A549 (cell line): ENCODE results near the gene ZEB1. TPM values are rescaled to one million over a fixed set of nuclear protein-coding genes. Genes with fewer than 3 reads are reported as not detected.

Source experiments
- ATAC-seq, 2 experiments: fragments of 200-7000 bp in 1 of 2; fragments of >200 bp in 1 of 2; cut with Nextera tagmentation in 1 of 2; cut with Tn5 transposase in 1 of 2; 3 replicates each; pipeline versions ENCODE4 v1.8.0 to v1.9.1; 2018 to 2020; ENCODE audit warnings: mild to moderate bottlenecking in 1 of 2, moderate library complexity in 1 of 2
- CTCF ChIA-PET: fragments of 300-600 bp; sonication (Branson Sonifier 250); formaldehyde crosslinking; extraction: SDS; loops from one replicate; lab custom pipeline; 2021; ENCODE audit warnings: antibody characterized with exemption, inconsistent platforms; lab: Yijun Ruan, JAX
- POLR2A ChIA-PET: fragments of 350-600 bp; formaldehyde crosslinking; extraction: SDS; loops from one replicate; lab custom pipeline; 2021; ENCODE audit warnings: antibody characterized with exemption, inconsistent platforms; lab: Yijun Ruan, JAX
- DNase-seq, 2 experiments: peaks; one replicate each; pipeline versions ENCODE4 v3.0.0 to v3.0.0-alpha.2; 2011 to 2016; ENCODE audit warnings: low read depth in 1 of 2, low spot score in 1 of 2
- FAIRE-seq: peaks from 2 replicates; lab custom pipeline; 2011; peaks lifted over from hg19 to GRCh38; lab: Jason Lieb, UNC
- H3K27ac ChIP-seq, 2 experiments: fragments of >200 bp; sonication (Bioruptor Twin); formaldehyde crosslinking; 3 replicates each; pipeline ENCODE4 v1.5.1; 2016 to 2017
- H3K4me1 ChIP-seq: fragments of >200 bp; sonication (Bioruptor Twin); formaldehyde crosslinking; 3 replicates; pipeline ENCODE4 v1.6.1; 2016
- H3K4me2 ChIP-seq: fragments of >200 bp; sonication (Bioruptor Twin); formaldehyde crosslinking; 3 replicates; pipeline ENCODE4 v1.6.1; 2016
- H3K4me3 ChIP-seq: fragments of >200 bp; sonication (Bioruptor Twin); formaldehyde crosslinking; 3 replicates; pipeline ENCODE4 v1.5.1; 2016
- H3K9me3 ChIP-seq: fragments of >200 bp; sonication (Bioruptor Twin); formaldehyde crosslinking; 3 replicates; pipeline ENCODE4 v1.6.1; 2016
- CTCF ChIP-seq: fragments of >200 bp; sonication (Bioruptor Twin); formaldehyde crosslinking; IDR thresholded peaks from 3 replicates; pipeline ENCODE4 v1.5.1; 2016
- FOSL2 ChIP-seq, 2 experiments: fragments of 450-650 bp in 1 of 2; fragments of >200 bp in 1 of 2; sonication (Bioruptor Twin) in 1 of 2; formaldehyde crosslinking; IDR thresholded peaks; 2 replicates each; pipeline versions ENCODE4 v1.5.0 to v1.6.1; 2016 to 2020; ENCODE audit warnings: mild to moderate bottlenecking in 1 of 2, moderate library complexity in 1 of 2
- HDAC2 ChIP-seq: fragments of 200-600 bp; sonication (generic); IDR thresholded peaks from 2 replicates; pipeline ENCODE4 v1.6.1; 2016
- JUN ChIP-seq, 2 experiments: fragments of >200 bp; sonication (Bioruptor Twin); formaldehyde crosslinking; IDR thresholded peaks; 2 replicates in 1 of 2; 3 replicates in 1 of 2; pipeline ENCODE4 v1.6.1; 2016 to 2017
- PHF8 ChIP-seq: fragments of 200-600 bp; sonication (generic); IDR thresholded peaks from 2 replicates; pipeline ENCODE4 v1.6.1; 2016; ENCODE audit warnings: low read depth, mild to moderate bottlenecking, antibody characterized with exemption, moderate library complexity, borderline replicate concordance
- POLR2A ChIP-seq: IDR thresholded peaks from 2 replicates; pipeline ENCODE4 v1.6.1; 2012; ENCODE audit warnings: mild to moderate bottlenecking, low read length
- RAD21 ChIP-seq, 2 experiments: fragments of >200 bp in 1 of 2; sonication (Bioruptor Twin) in 1 of 2; formaldehyde crosslinking in 1 of 2; IDR thresholded peaks in 1 of 2; conservative IDR thresholded peaks in 1 of 2; 2 replicates in 1 of 2; 3 replicates in 1 of 2; pipeline ENCODE4 v1.6.1; 2012 to 2018; ENCODE audit warnings: inconsistent platforms in 1 of 2
- SMC3 ChIP-seq: fragments of >200 bp; sonication (Bioruptor Twin); formaldehyde crosslinking; IDR thresholded peaks from 3 replicates; pipeline ENCODE4 v1.6.1; 2018; ENCODE audit warnings: inconsistent platforms
- WGBS: methylation state at CpG from one replicate; pipeline ENCODE4 v1.1.6; 2017; ENCODE audit errors: missing lambda C conversion rate; 5-methylcytosine and 5-hydroxymethylcytosine counted together
- polyA plus RNA-seq, 4 experiments: library from polyadenylated mRNA; depleted of rRNA in 3 of 4; stranded (reverse); fragments of >200 nt; fragmentation: RNase III in 1 of 4; extraction: RNeasy Plus Mini Kit Qiagen cat#74134 plus additional on column Dnase treatment in 1 of 4; gene quantifications; 2 replicates in 3 of 4; 3 replicates in 1 of 4; pipeline ENCODE4 v1.2.3, GENCODE V29; 2011 to 2017
- TF ChIP-seq, protein P1 (sequence below): fragments of 250-450 bp; sonication (Bioruptor Pico); IDR thresholded peaks from 2 replicates; pipeline ENCODE4 v1.5.0; 2020; ENCODE audit warnings: low read depth, mild to moderate bottlenecking, moderate library complexity
- TF ChIP-seq, protein P2 (sequence below): IDR thresholded peaks from 2 replicates; pipeline ENCODE4 v1.6.1; 2012

Gene ZEB1
- polyA plus RNA-seq, 2 of the 4 experiments (the other 2 are of a cell fraction): 8.1 to 23.8 TPM

DNA sequence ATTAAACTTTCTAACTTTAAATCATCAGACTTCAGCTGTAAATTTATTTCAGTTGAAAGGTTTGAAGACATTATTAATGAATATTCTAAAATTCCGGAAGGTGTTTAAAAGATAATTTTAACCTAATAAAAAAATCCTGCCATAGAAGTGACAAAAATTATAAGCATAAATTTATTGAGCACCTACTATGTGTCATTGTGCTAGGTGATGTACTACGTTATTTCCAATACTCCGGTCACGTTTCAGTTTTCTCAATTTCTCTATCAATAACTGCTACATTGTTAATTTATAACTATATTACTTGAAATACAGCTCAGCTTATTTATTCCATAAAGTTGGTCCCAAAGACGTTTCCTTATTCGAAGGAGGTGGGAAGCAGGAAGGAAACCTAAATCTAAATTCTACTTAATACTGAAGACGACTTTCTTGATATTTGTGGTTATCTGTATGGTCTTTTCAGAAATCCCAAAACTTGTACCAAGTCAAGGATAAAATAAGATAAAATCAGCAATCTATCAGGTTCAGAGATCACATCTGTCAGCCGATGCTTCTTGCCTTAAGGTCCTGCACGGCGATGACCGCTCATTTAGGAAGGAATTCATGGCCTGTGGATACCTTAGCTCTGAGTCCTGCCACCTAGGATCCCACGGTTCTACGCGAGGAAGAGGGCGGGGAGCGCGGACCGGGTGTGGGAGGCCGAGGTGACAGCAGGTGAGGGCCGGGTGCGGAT is 1.2 kb upstream of the ZEB1 start:
- TF ChIP-seq POLR2A: 0 out of 2 replicates have a peak, but pooled peaks have one; percentile 26
- TF ChIP-seq JUN (IDR thresholded peaks at IDR 0.05): no peak
- TF ChIP-seq, all 56 proteins: peak for 1
- no peak for DNase-seq
- H3K27ac ChIP-seq: peak overlapping the region; percentile 97 to 98

DNA sequence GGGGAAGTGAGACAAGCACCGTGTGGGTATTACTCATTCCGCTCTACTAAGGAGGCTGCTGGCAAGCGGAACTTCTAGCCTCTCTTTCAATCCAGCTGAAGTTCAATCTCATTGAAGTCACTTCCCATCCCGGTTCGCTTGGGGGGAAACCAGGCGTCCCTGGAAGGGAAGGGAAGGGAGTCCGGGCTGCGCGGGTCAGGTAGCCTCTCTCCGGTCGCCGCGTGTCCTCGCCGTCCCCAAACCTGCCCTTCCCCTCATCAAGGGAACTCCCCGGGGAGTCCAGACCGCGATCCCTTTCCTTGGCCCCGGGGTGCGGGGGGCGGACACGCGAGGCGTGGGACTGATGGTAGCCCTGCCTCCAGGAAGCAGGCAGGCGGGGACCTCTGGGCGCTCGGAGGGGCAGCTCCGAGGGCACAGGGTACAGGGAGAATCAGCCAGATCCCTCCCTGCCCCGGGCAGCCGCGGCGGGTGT is 598 bp upstream of the ZEB1 start:
- CTCF ChIA-PET: interaction anchor here (0.7 kb wide), 1 partner anchor 287 kb away, joined by 3 read pairs; the partner anchor contains the start of gene ZNF438
- 0 out of 3 replicates have a peak, but pooled peaks have one; percentile 10 for TF ChIP-seq SMC3
- no peak for TF ChIP-seq FOSL2 (IDR thresholded peaks at IDR 0.05)
- 0 out of 2 replicates have a peak, but pooled peaks have one; percentile 1 for TF ChIP-seq FOSL2 (CRISPR knock-in tag; IDR thresholded peaks at IDR 0.05)
- TF ChIP-seq PHF8: peak; percentile 59; the same call in 1 of the 2 replicates
- no peak for TF ChIP-seq RAD21 (conservative IDR thresholded peaks at IDR 0.05 in 1 of 2, IDR thresholded peaks at IDR 0.05 in 1 of 2)
- Histone ChIP-seq H3K4me3 (peak overlapping the region; percentile 88), H3K27ac (peak overlapping the region; percentile 97 to 98), H3K9me3 (no peaks in the 10 kb centered on the region), H3K4me2 (peak overlapping the region; percentile 88), H3K4me1 (peaks cover 16% of the 10 kb centered on the region; the same call in 2 of the 3 replicates)
- 2% methylated on average over 25 of the region's 32 CpGs for WGBS
- FAIRE-seq: no peak
- DNase-seq: peak; percentile 59 to 64
- POLR2A ChIA-PET: interaction anchor here (0.6 to 4.2 kb wide), 4 partner anchors 170 to 566 kb away, joined by 3 to 16 read pairs (median 4); partner anchors contain the start of gene ZNF438
- peak; percentile 70 to 86 for ATAC-seq

More for the DNA sequence above, 1.2 kb upstream of the ZEB1 start:
- POLR2A ChIA-PET: interaction anchor here (0.6 to 4.2 kb wide), 3 partner anchors 170 to 497 kb away, joined by 4 to 16 read pairs (median 5); partner anchors contain the start of gene ZNF438
- CTCF ChIA-PET: interaction anchor here (0.7 kb wide), 1 partner anchor 286 kb away, joined by 3 read pairs; the partner anchor contains the start of gene ZNF438
- H3K4me1 ChIP-seq: peaks cover 16% of the 10 kb centered on the region; the same call in 2 of the 3 replicates
- WGBS: 27% methylated on average over 21 of the region's 21 CpGs
- peak overlapping the region; percentile 88 for H3K4me3 ChIP-seq
- no peak for ATAC-seq
- peak overlapping the region; percentile 88 for H3K4me2 ChIP-seq
- FAIRE-seq: no peak
- H3K9me3 ChIP-seq: no peaks in the 10 kb centered on the region

- ATAC-seq (peak; percentile 19 to 44), FAIRE-seq (no peak), DNase-seq (peak; percentile 17 to 43)
- WGBS: 1% methylated on average over 41 of the region's 129 CpGs
- Histone ChIP-seq H3K4me2 (peak overlapping the region; percentile 91), H3K27ac (peak overlapping the region; percentile 97 to 98), H3K4me1 (peaks cover 16% of the 10 kb centered on the region; the same call in 2 of the 3 replicates), H3K4me3 (peak overlapping the region; percentile 88), H3K9me3 (no peaks in the 10 kb centered on the region)
- ChIA-PET CTCF (interaction anchor here (1.3 kb wide), 1 partner anchor 9 kb away, joined by 4 read pairs; no protein-coding TSS in a partner anchor), POLR2A (interaction anchor here (4.2 kb wide), 1 partner anchor 288 kb away, joined by 16 read pairs; the partner anchor contains the start of gene ZNF438)
- TF ChIP-seq HDAC2 (0 out of 2 replicates have a peak, but pooled peaks have one; percentile 27), CTCF (0 out of 3 replicates have a peak, but pooled peaks have one; percentile 2)
- TF ChIP-seq, protein P1, sequence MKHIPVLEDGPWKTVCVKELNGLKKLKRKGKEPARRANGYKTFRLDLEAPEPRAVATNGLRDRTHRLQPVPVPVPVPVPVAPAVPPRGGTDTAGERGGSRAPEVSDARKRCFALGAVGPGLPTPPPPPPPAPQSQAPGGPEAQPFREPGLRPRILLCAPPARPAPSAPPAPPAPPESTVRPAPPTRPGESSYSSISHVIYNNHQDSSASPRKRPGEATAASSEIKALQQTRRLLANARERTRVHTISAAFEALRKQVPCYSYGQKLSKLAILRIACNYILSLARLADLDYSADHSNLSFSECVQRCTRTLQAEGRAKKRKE: no peak
- TF ChIP-seq, protein P2, sequence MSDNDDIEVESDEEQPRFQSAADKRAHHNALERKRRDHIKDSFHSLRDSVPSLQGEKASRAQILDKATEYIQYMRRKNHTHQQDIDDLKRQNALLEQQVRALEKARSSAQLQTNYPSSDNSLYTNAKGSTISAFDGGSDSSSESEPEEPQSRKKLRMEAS: no peak
Observed at GRCh38 chr10:31319602-31320549, 860 bp downstream of the ZEB1 start.
